ENCODE data around the gene NADK2. TPM values are rescaled to one million over a fixed set of nuclear protein-coding genes. Genes with fewer than 3 reads are reported as not detected.

NADK2 gene, protein sequence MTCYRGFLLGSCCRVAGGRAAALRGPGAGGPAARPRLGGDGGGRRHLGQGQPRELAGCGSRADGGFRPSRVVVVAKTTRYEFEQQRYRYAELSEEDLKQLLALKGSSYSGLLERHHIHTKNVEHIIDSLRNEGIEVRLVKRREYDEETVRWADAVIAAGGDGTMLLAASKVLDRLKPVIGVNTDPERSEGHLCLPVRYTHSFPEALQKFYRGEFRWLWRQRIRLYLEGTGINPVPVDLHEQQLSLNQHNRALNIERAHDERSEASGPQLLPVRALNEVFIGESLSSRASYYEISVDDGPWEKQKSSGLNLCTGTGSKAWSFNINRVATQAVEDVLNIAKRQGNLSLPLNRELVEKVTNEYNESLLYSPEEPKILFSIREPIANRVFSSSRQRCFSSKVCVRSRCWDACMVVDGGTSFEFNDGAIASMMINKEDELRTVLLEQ
- total RNA-seq: 19.5 and 31.3 TPM in 2 replicates

DNA sequence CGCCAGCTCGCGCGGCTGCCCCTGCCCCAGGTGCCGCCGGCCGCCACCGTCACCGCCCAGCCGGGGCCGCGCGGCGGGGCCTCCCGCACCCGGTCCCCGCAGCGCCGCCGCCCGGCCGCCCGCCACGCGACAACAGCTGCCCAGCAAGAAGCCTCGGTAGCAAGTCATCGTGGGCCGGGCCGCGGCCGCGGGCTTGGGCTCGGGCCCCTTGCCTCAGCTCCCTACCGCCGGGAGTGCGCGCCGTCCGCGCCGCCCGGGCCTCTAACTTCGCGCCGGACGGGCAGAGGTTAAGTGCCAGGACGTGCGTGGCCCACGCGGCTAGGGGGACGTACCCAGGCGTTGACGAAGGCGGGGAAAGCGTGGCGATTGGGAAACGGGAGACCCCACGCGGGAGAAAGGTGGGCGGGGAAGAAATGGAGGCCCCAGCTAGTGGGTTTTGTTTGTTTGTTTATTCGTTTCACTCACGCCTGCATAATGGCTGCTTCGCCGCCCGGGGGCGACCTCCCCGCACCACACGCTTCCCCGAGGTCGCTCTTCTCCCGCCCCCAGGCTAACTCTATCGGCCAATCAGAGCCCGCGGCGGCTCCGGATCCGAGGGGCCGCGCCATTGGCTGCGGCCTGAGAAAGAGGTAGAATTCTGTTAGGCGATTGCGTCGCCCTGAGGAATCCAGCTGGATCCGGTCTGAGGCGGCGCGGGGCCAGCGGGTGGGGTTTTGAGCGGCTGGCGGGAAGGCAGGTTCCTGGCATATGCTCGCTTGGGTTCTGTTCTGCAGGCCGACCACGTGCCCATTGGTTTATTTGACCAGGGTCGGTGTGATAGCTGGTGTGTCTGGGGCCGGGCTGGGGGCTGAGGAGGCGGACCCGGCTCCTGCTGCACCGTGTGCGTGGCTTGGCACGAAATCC lies at the start of gene NADK2:
NADK2 (minus strand) TSS at position 295 of the 903 bp plus-strand sequence; CDS start at position 168, 127 bp downstream.

DNA sequence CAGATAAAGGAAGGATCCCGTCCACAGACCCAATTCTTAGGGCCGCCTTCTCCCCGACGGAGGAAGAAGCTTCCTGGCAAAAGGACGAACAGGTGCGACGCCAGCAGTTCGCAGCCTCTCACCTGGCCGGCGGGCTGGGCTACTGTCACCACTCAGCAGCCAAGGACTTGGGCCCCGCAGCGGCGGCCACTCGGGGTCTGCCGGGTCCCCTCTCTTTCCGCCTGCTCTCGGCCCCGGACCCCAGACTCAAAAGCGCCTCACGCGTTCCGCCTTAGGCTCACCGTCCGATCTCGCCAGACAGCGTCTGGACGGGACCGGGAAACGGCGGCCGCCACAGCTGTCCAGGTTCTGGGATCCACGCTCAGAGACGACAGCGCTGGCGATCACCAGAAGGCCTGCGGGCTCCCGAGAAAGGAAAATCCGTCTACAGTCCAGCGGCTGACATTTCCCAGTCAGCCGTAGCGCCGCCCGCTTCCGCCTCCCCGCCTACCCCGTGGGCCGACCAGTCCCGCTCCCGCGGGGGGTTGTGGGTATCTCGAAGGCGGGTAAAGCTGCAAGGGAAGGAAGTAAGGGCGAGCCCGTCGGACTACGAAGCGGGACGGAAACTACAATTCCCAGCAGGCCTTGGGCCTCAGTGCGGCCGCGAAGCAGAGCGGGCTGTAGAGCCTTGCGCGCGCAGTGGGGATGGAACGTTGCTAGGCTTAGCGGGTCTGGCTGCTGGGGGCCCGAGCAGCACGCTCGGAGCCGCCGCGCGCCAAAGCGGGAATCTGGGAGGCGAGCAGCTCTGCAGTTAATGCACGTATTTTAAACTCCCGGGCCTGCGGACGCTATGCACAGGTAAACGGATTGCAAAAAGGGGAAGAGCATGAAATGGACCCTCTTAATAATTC lies 90.0 kb downstream of the NADK2 start, which contains the start of the genes LMBRD2 and SKP2:
LMBRD2 (minus strand) TSS at position 454 of the 890 bp plus-strand sequence. CDS start 8,538 bp downstream, outside the sequence.
SKP2 (plus strand) TSS at position 678 of the 890 bp plus-strand sequence; CDS start at position 830, 152 bp downstream.

Small RNA genes lying within 50 kb of the gene (small RNA-seq; reads per million reads assigned to genes)
- gene MIR580 (ENCODE audit: low replicate concordance): 1.0 reads per million, percentile 46 among the genes with 10 or more reads in this experiment
- not detected for gene RNU6-1305P (ENCODE audit: low replicate concordance)

Other genes with a start within 250 kb of the NADK2 start
- not detected in 2 replicates for gene UGT3A2, start 175.0 kb downstream of the NADK2 start, total RNA-seq
- 20.6 and 20.8 TPM in 2 replicates for gene LMBRD2, start 90.0 kb downstream of the NADK2 start, total RNA-seq
- 33.0 and 56.8 TPM in 2 replicates for gene SKP2, start 89.8 kb downstream of the NADK2 start, total RNA-seq
- under 0.01 TPM in 1 of 2 replicates, not detected in the other for gene RANBP3L, start 60.0 kb upstream of the NADK2 start, total RNA-seq